Liver (tissue), 9 donors: ENCODE results near the gene INTS1. TPM values are rescaled to one million over a fixed set of nuclear protein-coding genes. Genes with fewer than 3 reads are reported as not detected.

Experiments used
- DNase-seq: peaks from one replicate; pipeline ENCODE4 v3.0.0-alpha.2; 2017; ENCODE audit warnings: low spot score
- H3K27ac ChIP-seq, 2 donors: one replicate each; pipeline ENCODE4 v1.7.0; 2013; ENCODE audit warnings: inconsistent platforms in 2 of 2, low read length in 2 of 2, control low read depth in 1 of 2, low read depth in 1 of 2, mild to moderate bottlenecking in 1 of 2
- H3K27me3 ChIP-seq, 4 donors: one replicate each; pipeline versions ENCODE4 v1.6.1 to v1.7.0; 2013; ENCODE audit warnings: low read length in 3 of 4, inconsistent platforms in 1 of 4, mild to moderate bottlenecking in 1 of 4, moderate library complexity in 1 of 4; ENCODE audit not compliant: control insufficient read depth in 4 of 4, insufficient read depth in 4 of 4
- H3K36me3 ChIP-seq, 4 donors: one replicate each; pipeline versions ENCODE4 v1.6.1 to v1.7.0; 2013; ENCODE audit warnings: low read length in 3 of 4, mild to moderate bottlenecking in 3 of 4, low read depth in 1 of 4, moderate library complexity in 1 of 4; ENCODE audit not compliant: control insufficient read depth in 4 of 4, insufficient read depth in 3 of 4
- H3K4me1 ChIP-seq, 4 donors: one replicate each; pipeline versions ENCODE4 v1.6.1 to v1.7.0; 2013; ENCODE audit warnings: low read length in 3 of 4, mild to moderate bottlenecking in 3 of 4, moderate library complexity in 1 of 4; ENCODE audit not compliant: control insufficient read depth in 4 of 4, insufficient read depth in 4 of 4
- H3K4me3 ChIP-seq, 3 donors: one replicate each; pipeline versions ENCODE4 v1.6.1 to v1.7.0; 2013; ENCODE audit warnings: low read length in 3 of 3, control low read depth in 1 of 3, low read depth in 1 of 3, mild to moderate bottlenecking in 1 of 3
- H3K9ac ChIP-seq, 2 donors: one replicate each; pipeline ENCODE4 v1.7.0; 2013; ENCODE audit warnings: low read length in 2 of 2, mild to moderate bottlenecking in 2 of 2, moderate library complexity in 2 of 2, control low read depth in 1 of 2, low read depth in 1 of 2
- H3K9me3 ChIP-seq, 4 donors: one replicate each; pipeline versions ENCODE4 v1.6.1 to v1.7.0; 2013; ENCODE audit warnings: low read length in 3 of 4; ENCODE audit not compliant: control insufficient read depth in 4 of 4
- CTCF ChIP-seq: fragments of 150-350 bp; IDR thresholded peaks from 2 replicates; pipeline ENCODE4 v1.5.1; 2017; ENCODE audit warnings: improper control_type of control experiment, low read depth, low read length; ENCODE audit not compliant: missing input control
- EGR1 ChIP-seq, 2 donors: IDR thresholded peaks; 2 replicates each; pipeline ENCODE4 v1.6.1; 2016 to 2018; ENCODE audit warnings: antibody characterized with exemption in 2 of 2, low read depth in 2 of 2
- FOXA1 ChIP-seq: IDR thresholded peaks from 2 replicates; pipeline ENCODE4 v1.6.1; 2016; ENCODE audit warnings: antibody characterized with exemption
- FOXA2 ChIP-seq: IDR thresholded peaks from 2 replicates; pipeline ENCODE4 v1.6.1; 2016; ENCODE audit warnings: antibody characterized with exemption
- GABPA ChIP-seq, 2 donors: IDR thresholded peaks in 1 of 2; conservative IDR thresholded peaks in 1 of 2; 2 replicates each; pipeline ENCODE4 v1.6.1; 2016; ENCODE audit warnings: antibody characterized with exemption in 2 of 2, mild to moderate bottlenecking in 1 of 2, moderate library complexity in 1 of 2
- HNF4A ChIP-seq, 2 donors: conservative IDR thresholded peaks; 2 replicates each; pipeline ENCODE4 v1.6.1; 2016; ENCODE audit warnings: antibody characterized with exemption in 2 of 2, mild to moderate bottlenecking in 2 of 2
- HNF4G ChIP-seq: IDR thresholded peaks from 2 replicates; pipeline ENCODE4 v1.6.1; 2016; ENCODE audit warnings: antibody characterized with exemption
- JUND ChIP-seq, 2 donors: IDR thresholded peaks; 2 replicates each; pipeline ENCODE4 v1.6.1; 2016; ENCODE audit warnings: antibody characterized with exemption in 2 of 2
- MAX ChIP-seq: IDR thresholded peaks from 2 replicates; pipeline ENCODE4 v1.6.1; 2016; ENCODE audit warnings: antibody characterized with exemption
- NR2F2 ChIP-seq: IDR thresholded peaks from 2 replicates; pipeline ENCODE4 v1.6.1; 2016; ENCODE audit warnings: antibody characterized with exemption
- RAD21 ChIP-seq, 2 donors: IDR thresholded peaks; 2 replicates each; pipeline ENCODE4 v1.6.1; 2016; ENCODE audit warnings: antibody characterized with exemption in 2 of 2, mild to moderate bottlenecking in 2 of 2
- RXRA ChIP-seq, 2 donors: IDR thresholded peaks; 2 replicates each; pipeline ENCODE4 v1.6.1; 2017 to 2018; ENCODE audit warnings: antibody characterized with exemption in 2 of 2, mild to moderate bottlenecking in 1 of 2
- SP1 ChIP-seq: IDR thresholded peaks from 2 replicates; pipeline ENCODE4 v1.6.1; 2018; ENCODE audit warnings: antibody characterized with exemption, mild to moderate bottlenecking
- TAF1 ChIP-seq: conservative IDR thresholded peaks from 2 replicates; pipeline ENCODE4 v1.6.1; 2016; ENCODE audit warnings: antibody characterized with exemption, mild to moderate bottlenecking
- YY1 ChIP-seq: IDR thresholded peaks from 2 replicates; pipeline ENCODE4 v1.6.1; 2016; ENCODE audit warnings: antibody characterized with exemption, mild to moderate bottlenecking
- WGBS: extraction: QIAGEN DNeasy Blood & Tissue Kit; methylation state at CpG from one replicate; pipeline ENCODE4 v1.1.7; 2013; 5-methylcytosine and 5-hydroxymethylcytosine counted together
- polyA plus RNA-seq, 2 donors: library from polyadenylated mRNA; stranded (reverse) in 1 of 2; unstranded in 1 of 2; fragments of 200-250 nt in 1 of 2; fragments of >200 nt in 1 of 2; fragmentation: Nextera tagmentation in 1 of 2; extraction: Ambion mirVana in 1 of 2; gene quantifications; one replicate each; pipeline versions ENCODE4 v1.2.1 to v1.2.3, GENCODE V29; 2013 to 2015
- total RNA-seq, 2 donors: library from RNA; depleted of rRNA; stranded (reverse); fragments of >200 nt; gene quantifications; one replicate each; pipeline ENCODE4 v1.2.3, GENCODE V29; 2014
- TF ChIP-seq, protein P1 (sequence below): IDR thresholded peaks from 2 replicates; pipeline ENCODE4 v1.6.1; 2016; ENCODE audit warnings: antibody characterized with exemption
- TF ChIP-seq, protein P2 (sequence below): IDR thresholded peaks from 2 replicates; pipeline ENCODE4 v1.6.1; 2016; ENCODE audit warnings: antibody characterized with exemption, mild to moderate bottlenecking
- TF ChIP-seq, protein P3 (sequence below): IDR thresholded peaks from 2 replicates; pipeline ENCODE4 v1.6.1; 2016; ENCODE audit warnings: antibody characterized with exemption
- donor health status: healthy.
- donor health status: healthy.
- donor health status: healthy.
- donor health status: healthy.
- donor health status: healthy.

The INTS1 gene
- total and polyA plus RNA-seq, 4 donors, result 14.6 to 37.9 (median 30.7) TPM

- DNase-seq, result no peak
- H3K4me3 ChIP-seq, result no peak overlapping the region
- no peaks in the 10 kb centered on the region for H3K9me3 ChIP-seq
- H3K9ac ChIP-seq, result no peak overlapping the region
- H3K36me3 ChIP-seq, result peaks cover 0 to 4% (median 2%) of the 10 kb centered on the region in 4 donors
- TF ChIP-seq FOXA1 (no peak), RXRA (IDR thresholded peaks at IDR 0.05) (no peak), EGR1 (IDR thresholded peaks at IDR 0.05; ENCODE audit: low read depth in 2 of 2) (no peak), RAD21 (IDR thresholded peaks at IDR 0.05) (no peak), MAX (no peak), HNF4A (conservative IDR thresholded peaks at IDR 0.05) (no peak), TAF1 (no peak), NR2F2 (no peak), YY1 (no peak), HNF4G (no peak), JUND (IDR thresholded peaks at IDR 0.05) (no peak), GABPA (IDR thresholded peaks at IDR 0.05 in 1 of 2, conservative IDR thresholded peaks at IDR 0.05 in 1 of 2) (no peak), SP1 (no peak), FOXA2 (no peak), CTCF (no peak)
- TF ChIP-seq, protein P1, sequence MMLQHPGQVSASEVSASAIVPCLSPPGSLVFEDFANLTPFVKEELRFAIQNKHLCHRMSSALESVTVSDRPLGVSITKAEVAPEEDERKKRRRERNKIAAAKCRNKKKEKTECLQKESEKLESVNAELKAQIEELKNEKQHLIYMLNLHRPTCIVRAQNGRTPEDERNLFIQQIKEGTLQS, result no peak
- TF ChIP-seq, protein P2, sequence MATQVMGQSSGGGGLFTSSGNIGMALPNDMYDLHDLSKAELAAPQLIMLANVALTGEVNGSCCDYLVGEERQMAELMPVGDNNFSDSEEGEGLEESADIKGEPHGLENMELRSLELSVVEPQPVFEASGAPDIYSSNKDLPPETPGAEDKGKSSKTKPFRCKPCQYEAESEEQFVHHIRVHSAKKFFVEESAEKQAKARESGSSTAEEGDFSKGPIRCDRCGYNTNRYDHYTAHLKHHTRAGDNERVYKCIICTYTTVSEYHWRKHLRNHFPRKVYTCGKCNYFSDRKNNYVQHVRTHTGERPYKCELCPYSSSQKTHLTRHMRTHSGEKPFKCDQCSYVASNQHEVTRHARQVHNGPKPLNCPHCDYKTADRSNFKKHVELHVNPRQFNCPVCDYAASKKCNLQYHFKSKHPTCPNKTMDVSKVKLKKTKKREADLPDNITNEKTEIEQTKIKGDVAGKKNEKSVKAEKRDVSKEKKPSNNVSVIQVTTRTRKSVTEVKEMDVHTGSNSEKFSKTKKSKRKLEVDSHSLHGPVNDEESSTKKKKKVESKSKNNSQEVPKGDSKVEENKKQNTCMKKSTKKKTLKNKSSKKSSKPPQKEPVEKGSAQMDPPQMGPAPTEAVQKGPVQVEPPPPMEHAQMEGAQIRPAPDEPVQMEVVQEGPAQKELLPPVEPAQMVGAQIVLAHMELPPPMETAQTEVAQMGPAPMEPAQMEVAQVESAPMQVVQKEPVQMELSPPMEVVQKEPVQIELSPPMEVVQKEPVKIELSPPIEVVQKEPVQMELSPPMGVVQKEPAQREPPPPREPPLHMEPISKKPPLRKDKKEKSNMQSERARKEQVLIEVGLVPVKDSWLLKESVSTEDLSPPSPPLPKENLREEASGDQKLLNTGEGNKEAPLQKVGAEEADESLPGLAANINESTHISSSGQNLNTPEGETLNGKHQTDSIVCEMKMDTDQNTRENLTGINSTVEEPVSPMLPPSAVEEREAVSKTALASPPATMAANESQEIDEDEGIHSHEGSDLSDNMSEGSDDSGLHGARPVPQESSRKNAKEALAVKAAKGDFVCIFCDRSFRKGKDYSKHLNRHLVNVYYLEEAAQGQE, result no peak
- TF ChIP-seq, protein P3, sequence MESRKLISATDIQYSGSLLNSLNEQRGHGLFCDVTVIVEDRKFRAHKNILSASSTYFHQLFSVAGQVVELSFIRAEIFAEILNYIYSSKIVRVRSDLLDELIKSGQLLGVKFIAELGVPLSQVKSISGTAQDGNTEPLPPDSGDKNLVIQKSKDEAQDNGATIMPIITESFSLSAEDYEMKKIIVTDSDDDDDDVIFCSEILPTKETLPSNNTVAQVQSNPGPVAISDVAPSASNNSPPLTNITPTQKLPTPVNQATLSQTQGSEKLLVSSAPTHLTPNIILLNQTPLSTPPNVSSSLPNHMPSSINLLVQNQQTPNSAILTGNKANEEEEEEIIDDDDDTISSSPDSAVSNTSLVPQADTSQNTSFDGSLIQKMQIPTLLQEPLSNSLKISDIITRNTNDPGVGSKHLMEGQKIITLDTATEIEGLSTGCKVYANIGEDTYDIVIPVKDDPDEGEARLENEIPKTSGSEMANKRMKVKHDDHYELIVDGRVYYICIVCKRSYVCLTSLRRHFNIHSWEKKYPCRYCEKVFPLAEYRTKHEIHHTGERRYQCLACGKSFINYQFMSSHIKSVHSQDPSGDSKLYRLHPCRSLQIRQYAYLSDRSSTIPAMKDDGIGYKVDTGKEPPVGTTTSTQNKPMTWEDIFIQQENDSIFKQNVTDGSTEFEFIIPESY, result no peak
- H3K4me1 ChIP-seq, result no peaks in the 10 kb centered on the region
- no peaks in the 10 kb centered on the region for H3K27me3 ChIP-seq
- H3K27ac ChIP-seq, result no peak overlapping the region
- WGBS, result 92% methylated on average over 15 of the region's 15 CpGs
Observed at GRCh38 chr7:1438821-1439220, 65.4 kb downstream of the INTS1 start.
